NCI-H1436 treated with DMSO at 0.1 percent for 48 hours (cell line): ENCODE measurements around the gene TMEFF1.

ENCODE experiments used
- DNase-seq: peaks from one replicate; lab custom pipeline; 2025; lab: John Stamatoyannopoulos, UW

The TMEFF1 gene

GRCh38 chr9:100619194-100619593, 146.2 kb downstream of the TMEFF1 start:
- no peak for DNase-seq

GRCh38 chr9:100619665-100620064, 146.7 kb downstream of the TMEFF1 start:
- no peak for DNase-seq

- DNase-seq = no peak
Measured at GRCh38 chr9:100623969-100624368, 151.0 kb downstream of the TMEFF1 start.

- DNase-seq = no peak
Measured at GRCh38 chr9:100626949-100627348, 154.0 kb downstream of the TMEFF1 start.
